Stomach (tissue), 4 donors: ENCODE data around the gene CELA2B.

Experiments
- EP300 ChIP-seq: sonication (generic); formaldehyde crosslinking; IDR thresholded peaks from one replicate; pipeline ENCODE4 v1.6.1; 2017; ENCODE audit warnings: antibody characterized with exemption
- POLR2A ChIP-seq, 4 donors: fragments of 450-650 bp; IDR thresholded peaks; one replicate each; pipeline ENCODE4 v1.6.1; 2016; ENCODE audit warnings: antibody characterized with exemption in 4 of 4, control low read depth in 2 of 4, mild to moderate bottlenecking in 1 of 4, moderate library complexity in 1 of 4
- POLR2AphosphoS5 ChIP-seq, 3 donors: sonication (generic); formaldehyde crosslinking; IDR thresholded peaks; one replicate each; pipeline ENCODE4 v1.6.1; 2016; ENCODE audit warnings: antibody characterized with exemption in 3 of 3
- TF ChIP-seq, protein P1 (sequence below), 7 experiments: fragments of 450-650 bp in 4 of 7; fragments of 200-600 bp in 3 of 7; sonication (generic) in 3 of 7; IDR thresholded peaks; one replicate each; pipeline ENCODE4 v1.5.1; 2016 to 2019; ENCODE audit warnings: antibody characterized with exemption in 7 of 7, control low read depth in 2 of 7, mild to moderate bottlenecking in 1 of 7

DNA sequence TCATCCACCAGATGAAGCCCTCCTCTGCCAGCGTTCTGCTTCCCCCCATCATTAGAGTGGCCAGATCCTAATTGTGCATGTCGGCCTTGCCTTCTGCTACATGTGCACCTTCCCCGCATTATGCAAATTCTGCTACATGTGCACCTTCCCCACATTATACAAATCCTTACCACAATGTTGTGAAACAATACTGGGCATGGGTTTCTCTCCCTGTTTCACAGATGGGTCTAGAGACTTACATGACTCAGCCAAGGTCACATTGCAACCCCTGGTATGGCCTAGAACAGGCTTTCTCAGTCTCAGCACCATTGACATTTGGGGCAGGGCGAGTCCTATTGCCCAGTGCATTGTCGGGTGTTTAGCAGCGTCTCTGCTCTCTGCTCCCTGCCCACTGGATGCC, 20.4 kb upstream of the CELA2B start:
- TF ChIP-seq, protein P1, sequence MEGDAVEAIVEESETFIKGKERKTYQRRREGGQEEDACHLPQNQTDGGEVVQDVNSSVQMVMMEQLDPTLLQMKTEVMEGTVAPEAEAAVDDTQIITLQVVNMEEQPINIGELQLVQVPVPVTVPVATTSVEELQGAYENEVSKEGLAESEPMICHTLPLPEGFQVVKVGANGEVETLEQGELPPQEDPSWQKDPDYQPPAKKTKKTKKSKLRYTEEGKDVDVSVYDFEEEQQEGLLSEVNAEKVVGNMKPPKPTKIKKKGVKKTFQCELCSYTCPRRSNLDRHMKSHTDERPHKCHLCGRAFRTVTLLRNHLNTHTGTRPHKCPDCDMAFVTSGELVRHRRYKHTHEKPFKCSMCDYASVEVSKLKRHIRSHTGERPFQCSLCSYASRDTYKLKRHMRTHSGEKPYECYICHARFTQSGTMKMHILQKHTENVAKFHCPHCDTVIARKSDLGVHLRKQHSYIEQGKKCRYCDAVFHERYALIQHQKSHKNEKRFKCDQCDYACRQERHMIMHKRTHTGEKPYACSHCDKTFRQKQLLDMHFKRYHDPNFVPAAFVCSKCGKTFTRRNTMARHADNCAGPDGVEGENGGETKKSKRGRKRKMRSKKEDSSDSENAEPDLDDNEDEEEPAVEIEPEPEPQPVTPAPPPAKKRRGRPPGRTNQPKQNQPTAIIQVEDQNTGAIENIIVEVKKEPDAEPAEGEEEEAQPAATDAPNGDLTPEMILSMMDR (IDR thresholded peaks at IDR 0.05) = no peak
- TF ChIP-seq POLR2A (IDR thresholded peaks at IDR 0.05) (no peak), POLR2AphosphoS5 (IDR thresholded peaks at IDR 0.05) (no peak), EP300 (no peak)
